H1 (cell line): ENCODE data around the gene PTX4. TPM values are rescaled to one million over a fixed set of nuclear protein-coding genes. Genes with fewer than 3 reads are reported as not detected.

Experiments used
- polyA plus RNA-seq, 7 experiments: library from polyadenylated mRNA; depleted of rRNA in 3 of 7; stranded (reverse) in 5 of 7; unstranded in 2 of 7; fragments of >200 nt in 5 of 7; fragments of 200-250 nt in 2 of 7; gene quantifications; 1 replicate in 5 of 7; 2 replicates in 1 of 7; 4 replicates in 1 of 7; pipeline versions ENCODE4 v1.2.1 to v1.2.3, GENCODE V29; 2011 to 2013; ENCODE audit warnings: missing spikeins in 2 of 7, mixed read lengths in 2 of 7
- total RNA-seq: library from RNA; stranded (reverse); fragmentation: NEBNext Ultra II Directional; extraction: Animal tissue kit (Norgen Biotek cat#: 25700); gene quantifications from 2 replicates; pipeline ENCODE4 v1.2.1, GENCODE V29; 2021

Gene PTX4
- total and polyA plus RNA-seq, 2 of the 8 experiments (the other 6 are each of a cell fraction or from before 2014, with no cell fraction given), result not detected

Other genes with a start within 250 kb of the PTX4 start
- not detected in 2 replicates for gene TPSAB1, start 248.2 kb downstream of the PTX4 start, total RNA-seq
- gene TPSAB1, start 248.2 kb downstream of the PTX4 start, polyA plus RNA-seq (2011; rRNA removed), result 0.09 TPM in 2 replicates
- not detected in 2 replicates for gene TPSD1, start 232.9 kb downstream of the PTX4 start, total RNA-seq
- 0.26 and 0.61 TPM in 2 replicates for gene TPSD1, start 232.9 kb downstream of the PTX4 start, polyA plus RNA-seq (2011; rRNA removed)
- gene UBE2I, start 179.3 kb downstream of the PTX4 start, total RNA-seq, result 268 and 272 TPM in 2 replicates
- 148 and 162 TPM in 2 replicates for gene UBE2I, start 179.3 kb downstream of the PTX4 start, polyA plus RNA-seq (2011; rRNA removed)
- gene BAIAP3, start 155.3 kb downstream of the PTX4 start, total RNA-seq, result 6.8 and 7.9 TPM in 2 replicates
- 2.9 and 6.3 TPM in 2 replicates for gene BAIAP3, start 155.3 kb downstream of the PTX4 start, polyA plus RNA-seq (2011; rRNA removed)
- 45.9 and 52.3 TPM in 2 replicates for gene TSR3, start 137.1 kb downstream of the PTX4 start, total RNA-seq
- gene TSR3, start 137.1 kb downstream of the PTX4 start, polyA plus RNA-seq (2011; rRNA removed), result 43.1 and 66.0 TPM in 2 replicates
- gene GNPTG, start 137.0 kb downstream of the PTX4 start, total RNA-seq, result 25.2 and 26.2 TPM in 2 replicates
- gene GNPTG, start 137.0 kb downstream of the PTX4 start, polyA plus RNA-seq (2011; rRNA removed), result 51.2 and 73.3 TPM in 2 replicates
- gene UNKL, start 74.2 kb downstream of the PTX4 start, total RNA-seq, result 31.8 and 32.1 TPM in 2 replicates
- gene UNKL, start 74.2 kb downstream of the PTX4 start, polyA plus RNA-seq (2011; rRNA removed), result 25.1 and 32.0 TPM in 2 replicates
- 13.4 and 14.9 TPM in 2 replicates for gene UQCC4, start 68.2 kb downstream of the PTX4 start, total RNA-seq
- gene UQCC4, start 68.2 kb downstream of the PTX4 start, polyA plus RNA-seq (2011; rRNA removed), result 33.8 and 35.0 TPM in 2 replicates
- not detected in 2 replicates for gene PERCC1, start 57.9 kb downstream of the PTX4 start, total RNA-seq
- not detected in 2 replicates for gene PERCC1, start 57.9 kb downstream of the PTX4 start, polyA plus RNA-seq (2011; rRNA removed)
- 0.88 and 1.3 TPM in 2 replicates for gene CCDC154, start 44.4 kb downstream of the PTX4 start, total RNA-seq
- 0.15 and 0.58 TPM in 2 replicates for gene CCDC154, start 44.4 kb downstream of the PTX4 start, polyA plus RNA-seq (2011; rRNA removed)
- 76.5 and 81.5 TPM in 2 replicates for gene CLCN7, start 13.9 kb downstream of the PTX4 start, total RNA-seq
- gene CLCN7, start 13.9 kb downstream of the PTX4 start, polyA plus RNA-seq (2011; rRNA removed), result 38.6 and 79.6 TPM in 2 replicates
- 64.8 and 66.4 TPM in 2 replicates for gene TELO2, start 4.4 kb upstream of the PTX4 start, total RNA-seq
- 39.3 and 72.9 TPM in 2 replicates for gene TELO2, start 4.4 kb upstream of the PTX4 start, polyA plus RNA-seq (2011; rRNA removed)
- gene TMEM204, start 44.7 kb upstream of the PTX4 start, total RNA-seq, result not detected in 2 replicates
- gene TMEM204, start 44.7 kb upstream of the PTX4 start, polyA plus RNA-seq (2011; rRNA removed), result 0.03 TPM in 1 of 2 replicates, not detected in the other
- gene IFT140, start 123.1 kb upstream of the PTX4 start, total RNA-seq, result 20.6 and 20.9 TPM in 2 replicates
- gene IFT140, start 123.1 kb upstream of the PTX4 start, polyA plus RNA-seq (2011; rRNA removed), result 9.7 and 16.1 TPM in 2 replicates
- 23.2 and 26.2 TPM in 2 replicates for gene CRAMP1, start 123.4 kb upstream of the PTX4 start, total RNA-seq
- 19.2 and 31.0 TPM in 2 replicates for gene CRAMP1, start 123.4 kb upstream of the PTX4 start, polyA plus RNA-seq (2011; rRNA removed)
- gene JPT2, start 189.3 kb upstream of the PTX4 start, total RNA-seq, result 197 and 199 TPM in 2 replicates
- gene JPT2, start 189.3 kb upstream of the PTX4 start, polyA plus RNA-seq (2011; rRNA removed), result 67.6 and 70.8 TPM in 2 replicates
- 41.4 and 43.4 TPM in 2 replicates for gene MAPK8IP3, start 217.3 kb upstream of the PTX4 start, total RNA-seq
- 16.9 and 27.9 TPM in 2 replicates for gene MAPK8IP3, start 217.3 kb upstream of the PTX4 start, polyA plus RNA-seq (2011; rRNA removed)